Measurements from ENCODE around the gene METRN.

The METRN gene

DNA sequence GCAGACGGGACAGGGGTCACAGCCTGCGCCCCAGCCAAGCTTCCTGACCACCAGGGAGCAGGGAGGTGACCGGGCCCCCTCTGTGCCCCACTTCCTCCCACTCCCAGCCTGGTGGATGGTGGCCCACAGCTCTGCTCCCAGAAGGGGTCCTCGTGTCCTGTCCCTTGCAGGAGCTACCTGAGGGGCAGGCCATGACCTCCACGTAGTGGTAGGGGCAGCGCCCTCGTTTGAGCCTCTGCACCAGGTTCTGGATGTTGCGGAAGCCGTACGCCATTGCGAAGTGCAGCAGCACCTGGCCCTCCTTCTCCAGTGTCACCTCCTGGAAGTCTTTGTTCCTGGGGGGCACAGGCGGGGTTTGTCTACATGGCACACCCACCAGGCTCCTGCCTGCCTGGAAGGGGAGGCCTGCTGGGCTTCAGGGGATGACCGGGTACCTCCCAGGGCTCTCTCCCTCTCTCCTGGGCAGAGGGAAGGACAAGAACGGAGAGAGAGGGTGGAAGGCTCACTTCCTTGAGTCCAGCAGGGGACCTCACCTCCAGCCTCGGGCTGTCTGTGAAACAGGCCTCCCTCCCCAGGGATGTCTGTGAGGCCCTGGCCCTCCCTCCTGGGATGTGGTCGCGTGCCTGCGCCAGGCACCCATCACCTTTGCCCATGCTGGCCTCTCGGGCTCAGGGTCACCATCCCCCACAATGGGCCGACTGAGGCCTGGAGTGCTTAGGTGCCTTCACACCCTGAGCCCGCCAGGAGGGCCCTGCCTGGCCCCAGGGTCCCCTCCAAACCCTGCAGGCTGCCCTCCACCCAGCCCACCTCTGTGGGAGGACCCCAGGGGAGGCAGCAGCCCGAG lies 16.0 kb downstream of the METRN start:
- TF ChIP-seq, protein P1, sequence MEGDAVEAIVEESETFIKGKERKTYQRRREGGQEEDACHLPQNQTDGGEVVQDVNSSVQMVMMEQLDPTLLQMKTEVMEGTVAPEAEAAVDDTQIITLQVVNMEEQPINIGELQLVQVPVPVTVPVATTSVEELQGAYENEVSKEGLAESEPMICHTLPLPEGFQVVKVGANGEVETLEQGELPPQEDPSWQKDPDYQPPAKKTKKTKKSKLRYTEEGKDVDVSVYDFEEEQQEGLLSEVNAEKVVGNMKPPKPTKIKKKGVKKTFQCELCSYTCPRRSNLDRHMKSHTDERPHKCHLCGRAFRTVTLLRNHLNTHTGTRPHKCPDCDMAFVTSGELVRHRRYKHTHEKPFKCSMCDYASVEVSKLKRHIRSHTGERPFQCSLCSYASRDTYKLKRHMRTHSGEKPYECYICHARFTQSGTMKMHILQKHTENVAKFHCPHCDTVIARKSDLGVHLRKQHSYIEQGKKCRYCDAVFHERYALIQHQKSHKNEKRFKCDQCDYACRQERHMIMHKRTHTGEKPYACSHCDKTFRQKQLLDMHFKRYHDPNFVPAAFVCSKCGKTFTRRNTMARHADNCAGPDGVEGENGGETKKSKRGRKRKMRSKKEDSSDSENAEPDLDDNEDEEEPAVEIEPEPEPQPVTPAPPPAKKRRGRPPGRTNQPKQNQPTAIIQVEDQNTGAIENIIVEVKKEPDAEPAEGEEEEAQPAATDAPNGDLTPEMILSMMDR (IDR thresholded peaks at IDR 0.05; ENCODE audit: borderline replicate concordance, insufficient read depth, low read depth, low read length): no peak
- H3K4me3 ChIP-seq (ENCODE audit: low read depth, low read length): no peak overlapping the region

DNA sequence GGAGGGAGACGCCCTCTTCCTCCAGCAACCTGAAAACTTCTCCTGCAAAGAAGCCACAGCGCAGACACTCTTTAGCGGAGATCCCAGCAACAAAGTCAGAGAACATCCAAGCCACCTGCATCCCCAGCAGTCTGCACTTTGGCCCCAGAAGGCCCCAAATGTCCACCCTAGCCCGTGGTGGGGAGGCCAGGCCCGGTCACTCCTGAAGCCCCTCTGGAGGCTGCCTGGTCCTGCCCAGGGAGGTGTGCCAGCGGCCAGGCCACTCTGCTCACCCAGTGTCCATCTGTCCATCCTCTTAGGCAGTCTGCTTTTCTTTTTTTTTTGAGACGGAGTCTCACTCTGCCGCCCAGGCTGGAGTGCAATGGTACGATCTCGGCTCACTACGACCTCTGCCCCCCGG lies 17.4 kb downstream of the METRN start:
- TF ChIP-seq, protein P1 (IDR thresholded peaks at IDR 0.05; ENCODE audit: borderline replicate concordance, insufficient read depth, low read depth, low read length): no peak
- no peak overlapping the region for H3K4me3 ChIP-seq (ENCODE audit: low read depth, low read length)

DNA sequence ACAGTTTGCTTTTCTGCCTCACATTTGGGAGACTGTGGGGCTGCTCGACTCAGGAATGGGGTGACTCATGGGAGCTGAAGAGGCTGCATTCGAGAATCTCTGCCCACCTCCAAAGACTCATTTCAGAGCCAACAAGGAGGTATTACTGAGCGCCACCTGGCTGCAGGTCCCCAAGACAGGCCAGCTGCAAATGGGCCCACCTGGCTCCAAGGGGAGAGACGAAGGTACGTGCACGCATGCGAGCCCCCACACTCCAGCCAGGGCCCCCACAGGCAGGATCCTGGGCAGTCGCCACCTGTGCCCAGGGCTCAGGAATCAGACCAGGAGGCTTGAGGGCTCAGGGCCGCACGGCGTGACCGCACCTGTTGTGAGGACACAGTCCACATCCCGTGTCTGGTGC lies 18.0 kb downstream of the METRN start:
- TF ChIP-seq, protein P1 (IDR thresholded peaks at IDR 0.05; ENCODE audit: borderline replicate concordance, insufficient read depth, low read depth, low read length): no peak
- no peak overlapping the region for H3K4me3 ChIP-seq (ENCODE audit: low read depth, low read length)

DNA sequence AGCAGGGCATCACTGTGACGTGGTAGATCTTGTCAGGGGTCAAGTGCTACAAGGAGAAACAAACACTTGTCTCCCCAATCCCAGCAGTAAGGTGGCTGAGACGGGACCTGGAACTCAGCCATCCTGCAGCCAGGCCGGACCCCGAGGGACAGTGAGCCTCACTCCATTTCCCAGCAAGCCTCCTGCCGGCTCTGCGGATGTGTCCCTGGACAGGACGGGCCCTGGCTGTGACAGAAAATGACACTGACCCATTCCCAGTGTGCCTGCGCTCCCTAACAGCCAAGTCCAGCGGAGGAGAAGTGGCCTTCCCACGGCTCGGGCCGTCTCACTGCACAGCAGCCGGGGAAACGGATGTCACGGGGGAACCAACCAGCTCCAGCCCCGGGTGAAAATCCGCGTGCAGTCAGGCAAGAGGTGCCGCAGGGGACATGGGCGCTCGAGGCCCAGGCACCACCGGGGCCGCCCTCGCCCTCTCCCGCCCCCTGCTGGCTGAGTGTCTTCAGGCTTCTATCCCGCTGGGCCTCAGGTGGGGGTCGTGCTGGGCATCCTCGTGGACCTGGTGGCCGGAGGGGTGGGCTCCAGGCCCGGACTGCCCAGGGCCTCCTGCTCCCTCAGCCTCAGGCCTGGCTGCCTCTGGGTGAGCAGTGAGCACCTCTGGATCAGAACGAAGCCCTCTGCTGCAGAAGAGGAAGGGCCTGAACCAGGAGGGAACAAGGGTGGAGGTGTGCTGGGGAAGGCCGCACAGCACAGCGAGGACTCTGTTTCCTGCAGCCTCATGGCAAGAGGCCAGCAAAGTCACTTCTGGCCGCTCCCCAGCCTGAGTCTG lies 18.7 kb downstream of the METRN start:
- TF ChIP-seq, protein P1 (IDR thresholded peaks at IDR 0.05; ENCODE audit: borderline replicate concordance, insufficient read depth, low read depth, low read length): peak; percentile 58
- no peak overlapping the region for H3K4me3 ChIP-seq (ENCODE audit: low read depth, low read length)

DNA sequence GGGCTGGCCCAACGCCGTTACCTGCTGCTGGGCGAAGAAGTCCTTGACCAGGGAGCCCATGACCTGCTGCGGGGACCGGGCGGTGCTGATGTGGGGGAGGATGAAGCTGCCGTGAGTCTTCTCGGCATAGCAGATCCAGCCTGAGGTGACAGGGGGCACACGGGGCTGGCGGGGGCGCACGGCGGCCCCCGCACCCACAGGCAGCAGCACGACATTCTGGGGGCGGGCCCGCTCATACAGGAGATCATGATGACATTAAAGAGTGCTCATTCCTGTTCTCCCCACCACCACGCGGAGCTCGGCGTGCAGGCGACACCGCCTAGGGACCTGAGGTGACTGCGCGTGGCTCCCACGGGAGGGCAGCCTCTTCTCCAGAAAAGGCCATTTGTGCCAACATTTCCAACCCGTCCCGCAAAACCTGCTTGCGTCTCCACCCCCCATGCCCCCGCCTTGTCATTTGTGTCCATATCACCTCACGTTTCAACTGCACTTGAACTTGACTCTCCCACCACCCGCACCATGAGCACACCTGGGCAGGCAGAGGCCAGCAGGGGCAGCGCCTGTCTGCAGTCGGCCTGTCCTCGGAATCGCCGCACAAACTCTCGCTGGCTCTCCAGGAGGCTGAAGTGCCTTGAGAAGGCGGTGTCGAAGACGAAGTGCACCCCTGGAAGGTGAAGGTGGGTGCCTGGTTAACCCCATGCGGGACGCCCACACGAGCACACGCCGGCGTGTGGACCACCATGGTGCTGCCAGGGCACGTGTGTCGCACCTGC lies 19.5 kb downstream of the METRN start:
- H3K4me3 ChIP-seq (ENCODE audit: low read depth, low read length): no peak overlapping the region
- TF ChIP-seq, protein P1 (IDR thresholded peaks at IDR 0.05; ENCODE audit: borderline replicate concordance, insufficient read depth, low read depth, low read length): no peak

DNA sequence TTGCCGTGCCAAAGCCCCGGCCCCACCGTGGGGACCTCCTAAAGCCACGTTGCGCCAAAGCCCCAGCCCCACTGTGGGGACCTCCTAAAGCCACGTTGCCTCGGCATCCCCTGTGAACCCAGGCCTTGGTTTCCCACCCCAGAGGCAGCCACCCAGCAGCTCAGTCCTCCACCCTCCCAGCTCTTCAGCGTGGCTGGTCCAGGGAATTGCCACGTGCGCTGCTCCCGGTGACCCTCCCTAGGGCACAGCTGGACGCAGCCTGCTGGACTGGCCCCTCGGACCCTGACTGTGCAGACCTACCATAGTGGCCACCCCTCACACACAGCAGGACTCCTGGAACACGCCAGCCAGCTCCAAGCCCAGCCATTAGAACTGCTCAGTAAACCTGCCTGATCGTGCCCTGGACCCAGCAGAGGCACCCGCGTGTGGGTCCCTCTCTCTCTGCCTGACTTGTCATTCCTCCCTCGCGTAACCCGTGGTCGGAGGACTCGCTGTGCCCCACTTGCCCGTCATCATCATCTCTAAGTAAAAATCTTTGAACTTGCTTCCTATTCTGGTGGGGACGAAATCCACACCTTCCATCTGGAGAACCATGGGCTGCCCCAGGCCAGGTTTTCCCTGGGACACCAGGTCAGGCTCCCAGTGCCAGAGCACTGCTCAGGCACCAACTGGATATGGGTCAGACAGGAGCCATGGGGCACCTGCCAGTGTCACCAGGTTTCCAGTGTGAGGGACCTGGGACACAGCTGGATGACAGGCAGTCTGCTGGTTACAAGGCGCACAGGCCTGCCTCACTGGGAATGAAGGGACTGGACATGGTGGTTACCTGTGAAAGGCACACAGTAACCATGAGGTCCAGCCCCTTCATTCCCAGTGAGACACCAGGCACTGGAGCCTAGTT lies 20.3 kb downstream of the METRN start:
- H3K4me3 ChIP-seq (ENCODE audit: low read depth, low read length): no peak overlapping the region
- TF ChIP-seq, protein P1 (IDR thresholded peaks at IDR 0.05; ENCODE audit: borderline replicate concordance, insufficient read depth, low read depth, low read length): no peak

Data from GM12875 (cell line).